Measurements from ENCODE around the gene KLK12.

KLK12 gene

GRCh38 chr19:51034704-51035103, at the start of gene KLK12:
Gene KLK12, minus strand, starts transcription at chr19:51035002. Its CDS starts 381 bp downstream, at chr19:51034621.
- no peak for DNase-seq

GRCh38 chr19:51084505-51084904, 49.7 kb upstream of the KLK12 start:
- DNase-seq: no peak

- no peak for DNase-seq
Measured at GRCh38 chr19:51083783-51084182, 49.0 kb upstream of the KLK12 start.

- DNase-seq: no peak
Measured at GRCh38 chr19:51083181-51083580, 48.4 kb upstream of the KLK12 start.

- DNase-seq: no peak
Measured at GRCh38 chr19:51082611-51083010, 47.8 kb upstream of the KLK12 start, which contains the start of gene KLK14. Gene KLK14, minus strand, starts transcription at chr19:51082887. Its CDS starts 273 bp downstream, at chr19:51082614.

GRCh38 chr19:51081476-51081875, 46.7 kb upstream of the KLK12 start:
- DNase-seq: no peak

GRCh38 chr19:51079481-51080110, 44.8 kb upstream of the KLK12 start:
- DNase-seq: no peak

GRCh38 chr19:51078731-51079130, 43.9 kb upstream of the KLK12 start:
- DNase-seq: no peak

- DNase-seq: no peak
Measured at GRCh38 chr19:51078104-51078503, 43.3 kb upstream of the KLK12 start.

- no peak for DNase-seq
Measured at GRCh38 chr19:51076631-51077213, 41.9 kb upstream of the KLK12 start.

- DNase-seq: no peak
Measured at GRCh38 chr19:51075998-51076397, 41.2 kb upstream of the KLK12 start.

GRCh38 chr19:51071095-51071405, 36.2 kb upstream of the KLK12 start:
- no peak for DNase-seq

GRCh38 chr19:51070334-51071094, 35.7 kb upstream of the KLK12 start:
- no peak for DNase-seq

- DNase-seq: no peak
Measured at GRCh38 chr19:51066393-51067186, 31.8 kb upstream of the KLK12 start.

GRCh38 chr19:51065221-51065960, 30.6 kb upstream of the KLK12 start:
- DNase-seq: no peak

- no peak for DNase-seq
Measured at GRCh38 chr19:51064534-51065220, 29.9 kb upstream of the KLK12 start, which contains the start of gene KLK13. Gene KLK13, minus strand, starts transcription at chr19:51065092. Its CDS starts 25 bp downstream, at chr19:51065067.

- no peak for DNase-seq
Measured at GRCh38 chr19:51063664-51064063, 28.9 kb upstream of the KLK12 start.

GRCh38 chr19:51060973-51061372, 26.2 kb upstream of the KLK12 start:
- DNase-seq: no peak

GRCh38 chr19:51060336-51060735, 25.5 kb upstream of the KLK12 start:
- no peak for DNase-seq

GRCh38 chr19:51059715-51060114, 24.9 kb upstream of the KLK12 start:
- DNase-seq: no peak

GRCh38 chr19:51055866-51056265, 21.1 kb upstream of the KLK12 start:
- DNase-seq: no peak

GRCh38 chr19:51047031-51047335, 12.2 kb upstream of the KLK12 start:
- DNase-seq: no peak

Data from stimulated activated naive CD4-positive, alpha-beta T cell treated with Interleukin-2 at 50 U/mL for 16 hours (primary cell).